ENCODE measurements around the gene LSM14B. TPM values are rescaled to one million over a fixed set of nuclear protein-coding genes. Genes with fewer than 3 reads are reported as not detected.
"Not testable (repeated sequence)": the region's sequence is repeated elsewhere in the genome, so short reads cannot be mapped to it uniquely, and the experiment has no call there.

LSM14B gene
- total RNA-seq, 1 experiment from 2014 or later: 51.8 TPM

GRCh38 chr20:62079166-62079565 is 43.1 kb upstream of the LSM14B start:
- Histone ChIP-seq H3F3A (ENCODE audit: low read length, unreplicated experiment) (no peaks in the 10 kb centered on the region), H3K27me3 (ENCODE audit: low read length) (0 out of 2 replicates have a peak, but pooled peaks cover 7% of the 10 kb centered on the region), H3K4me2 (ENCODE audit: low read length) (no peak overlapping the region), H3K79me2 (ENCODE audit: low read length) (no peaks in the 10 kb centered on the region), H2AFZ (ENCODE audit: low read length) (no peak overlapping the region), H3K36me3 (ENCODE audit: low read depth, low read length) (no peaks in the 10 kb centered on the region), H3K4me3 (ENCODE audit: low read length) (no peak overlapping the region), H3K9me3 (ENCODE audit: low read length) (0 out of 2 replicates have a peak, but pooled peaks cover 4% of the 10 kb centered on the region), H3K4me1 (ENCODE audit: insufficient read depth, low read length) (no peaks in the 10 kb centered on the region), H3K9ac (ENCODE audit: low read length) (no peak overlapping the region), H3K9me2 (replicated peaks; ENCODE audit: low read length) (no peaks in the 10 kb centered on the region), H3K27ac (ENCODE audit: low read length) (no peak overlapping the region), H4K20me1 (ENCODE audit: low read length) (no peaks in the 10 kb centered on the region)
- ChIA-PET CTCF (no interaction called here), POLR2A (ENCODE audit: unreplicated experiment) (no interaction called here)
- TF ChIP-seq EZH2phosphoT487 (IDR thresholded peaks at IDR 0.05; ENCODE audit: borderline replicate concordance, low read length): no peak
- TF ChIP-seq EZH2 (IDR thresholded peaks at IDR 0.05; ENCODE audit: low read length, unreplicated experiment): no peak
- TF ChIP-seq CTCF (conservative IDR thresholded peaks at IDR 0.05; ENCODE audit: low read depth, low read length): no peak
- ATAC-seq (no peak), DNase-seq (no peak)
- no TSS peak for BruUV-seq (replicated peaks)
- intact Hi-C loops (cut with micrococcal nuclease): no loop called here

GRCh38 chr20:62080249-62080990 is 41.9 kb upstream of the LSM14B start:
- H2AFZ ChIP-seq (ENCODE audit: low read length): no peak overlapping the region
- 0 out of 2 replicates have a peak, but pooled peaks cover 7% of the 10 kb centered on the region for H3K27me3 ChIP-seq (ENCODE audit: low read length)
- TF ChIP-seq EZH2phosphoT487 (IDR thresholded peaks at IDR 0.05; ENCODE audit: borderline replicate concordance, low read length) (no peak), EZH2 (IDR thresholded peaks at IDR 0.05; ENCODE audit: low read length, unreplicated experiment) (no peak), CTCF (conservative IDR thresholded peaks at IDR 0.05; ENCODE audit: low read depth, low read length) (no peak)
- no peak for ATAC-seq
- intact Hi-C loops (cut with micrococcal nuclease): no loop called here
- ChIA-PET POLR2A (ENCODE audit: unreplicated experiment) (no interaction called here), CTCF (no interaction called here)
- H4K20me1 ChIP-seq (ENCODE audit: low read length): no peaks in the 10 kb centered on the region
- H3K27ac ChIP-seq (ENCODE audit: low read length): no peak overlapping the region
- H3K4me2 ChIP-seq (ENCODE audit: low read length): no peak overlapping the region
- DNase-seq: no peak
- H3F3A ChIP-seq (ENCODE audit: low read length, unreplicated experiment): no peaks in the 10 kb centered on the region
- H3K9me2 ChIP-seq (replicated peaks; ENCODE audit: low read length): no peaks in the 10 kb centered on the region
- no peak overlapping the region for H3K4me3 ChIP-seq (ENCODE audit: low read length)
- H3K36me3 ChIP-seq (ENCODE audit: low read depth, low read length): no peaks in the 10 kb centered on the region
- BruUV-seq (replicated peaks): no TSS peak
- no peaks in the 10 kb centered on the region for H3K79me2 ChIP-seq (ENCODE audit: low read length)
- H3K9me3 ChIP-seq (ENCODE audit: low read length): 0 out of 2 replicates have a peak, but pooled peaks cover 3% of the 10 kb centered on the region
- H3K4me1 ChIP-seq (ENCODE audit: insufficient read depth, low read length): no peaks in the 10 kb centered on the region
- H3K9ac ChIP-seq (ENCODE audit: low read length): no peak overlapping the region

- Histone ChIP-seq H4K20me1 (ENCODE audit: low read length) (no peaks in the 10 kb centered on the region), H3K79me2 (ENCODE audit: low read length) (no peaks in the 10 kb centered on the region), H3K27me3 (ENCODE audit: low read length) (0 out of 2 replicates have a peak, but pooled peaks cover 10% of the 10 kb centered on the region), H3K4me2 (ENCODE audit: low read length) (no peak overlapping the region), H3K9me3 (ENCODE audit: low read length) (no peaks in the 10 kb centered on the region), H2AFZ (ENCODE audit: low read length) (no peak overlapping the region), H3K4me1 (ENCODE audit: insufficient read depth, low read length) (peaks cover 5% of the 10 kb centered on the region), H3F3A (ENCODE audit: low read length, unreplicated experiment) (no peaks in the 10 kb centered on the region), H3K27ac (ENCODE audit: low read length) (no peak overlapping the region), H3K36me3 (ENCODE audit: low read depth, low read length) (no peaks in the 10 kb centered on the region), H3K9me2 (replicated peaks; ENCODE audit: low read length) (no peaks in the 10 kb centered on the region), H3K9ac (ENCODE audit: low read length) (no peak overlapping the region), H3K4me3 (ENCODE audit: low read length) (no peak overlapping the region)
- DNase-seq: no peak
- ChIA-PET POLR2A (ENCODE audit: unreplicated experiment) (no interaction called here), CTCF (no interaction called here)
- no peak for ATAC-seq
- intact Hi-C loops (cut with micrococcal nuclease): no loop called here
- no TSS peak for BruUV-seq (replicated peaks)
- TF ChIP-seq CTCF (conservative IDR thresholded peaks at IDR 0.05; ENCODE audit: low read depth, low read length) (no peak), EZH2 (IDR thresholded peaks at IDR 0.05; ENCODE audit: low read length, unreplicated experiment) (no peak), EZH2phosphoT487 (IDR thresholded peaks at IDR 0.05; ENCODE audit: borderline replicate concordance, low read length) (no peak)
Measured at GRCh38 chr20:62083312-62083711, 39.0 kb upstream of the LSM14B start.

- H3K27me3 ChIP-seq (ENCODE audit: low read length): 0 out of 2 replicates have a peak, but pooled peaks cover 10% of the 10 kb centered on the region
- H3K9ac ChIP-seq (ENCODE audit: low read length); H4K20me1 ChIP-seq (ENCODE audit: low read length); H3K4me3 ChIP-seq (ENCODE audit: low read length); H3K9me2 ChIP-seq (replicated peaks; ENCODE audit: low read length); H3K27ac ChIP-seq (ENCODE audit: low read length); H3K4me2 ChIP-seq (ENCODE audit: low read length); H3K36me3 ChIP-seq (ENCODE audit: low read depth, low read length); H3K79me2 ChIP-seq (ENCODE audit: low read length); BruUV-seq (replicated peaks); H3K9me3 ChIP-seq (ENCODE audit: low read length); CTCF ChIA-PET; H3F3A ChIP-seq (ENCODE audit: low read length, unreplicated experiment); H3K4me1 ChIP-seq (ENCODE audit: insufficient read depth, low read length); intact Hi-C loops (cut with micrococcal nuclease); H2AFZ ChIP-seq (ENCODE audit: low read length); ATAC-seq; DNase-seq; POLR2A ChIA-PET (ENCODE audit: unreplicated experiment): not testable (repeated sequence)
Measured at GRCh38 chr20:62084224-62084623, 38.1 kb upstream of the LSM14B start.
